ENCODE data around the gene VTN. TPM values are rescaled to one million over a fixed set of nuclear protein-coding genes. Genes with fewer than 3 reads are reported as not detected.
A peak's percentile ranks its signal among the peaks of the same experiment; 100 is the strongest.

VTN gene
- total RNA-seq, 1 donor from 2014 or later, result 1.3 TPM

- DNase-seq (no peak), ATAC-seq (no peak)
- Histone ChIP-seq H3K27ac (no peak overlapping the region), H3K36me3 (peaks cover 92% of the 10 kb centered on the region), H3K4me3 (no peak overlapping the region), H3K9me3 (no peaks in the 10 kb centered on the region), H3K4me1 (peaks cover 5% of the 10 kb centered on the region), H3K27me3 (ENCODE audit: low read depth) (no peaks in the 10 kb centered on the region)
- intact Hi-C loops (cut with DNase I), result no loop called here
- TF ChIP-seq, protein P1, sequence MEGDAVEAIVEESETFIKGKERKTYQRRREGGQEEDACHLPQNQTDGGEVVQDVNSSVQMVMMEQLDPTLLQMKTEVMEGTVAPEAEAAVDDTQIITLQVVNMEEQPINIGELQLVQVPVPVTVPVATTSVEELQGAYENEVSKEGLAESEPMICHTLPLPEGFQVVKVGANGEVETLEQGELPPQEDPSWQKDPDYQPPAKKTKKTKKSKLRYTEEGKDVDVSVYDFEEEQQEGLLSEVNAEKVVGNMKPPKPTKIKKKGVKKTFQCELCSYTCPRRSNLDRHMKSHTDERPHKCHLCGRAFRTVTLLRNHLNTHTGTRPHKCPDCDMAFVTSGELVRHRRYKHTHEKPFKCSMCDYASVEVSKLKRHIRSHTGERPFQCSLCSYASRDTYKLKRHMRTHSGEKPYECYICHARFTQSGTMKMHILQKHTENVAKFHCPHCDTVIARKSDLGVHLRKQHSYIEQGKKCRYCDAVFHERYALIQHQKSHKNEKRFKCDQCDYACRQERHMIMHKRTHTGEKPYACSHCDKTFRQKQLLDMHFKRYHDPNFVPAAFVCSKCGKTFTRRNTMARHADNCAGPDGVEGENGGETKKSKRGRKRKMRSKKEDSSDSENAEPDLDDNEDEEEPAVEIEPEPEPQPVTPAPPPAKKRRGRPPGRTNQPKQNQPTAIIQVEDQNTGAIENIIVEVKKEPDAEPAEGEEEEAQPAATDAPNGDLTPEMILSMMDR (IDR thresholded peaks at IDR 0.05), result no peak
Measured at GRCh38 chr17:28398280-28398981, 28.3 kb upstream of the VTN start.

DNA sequence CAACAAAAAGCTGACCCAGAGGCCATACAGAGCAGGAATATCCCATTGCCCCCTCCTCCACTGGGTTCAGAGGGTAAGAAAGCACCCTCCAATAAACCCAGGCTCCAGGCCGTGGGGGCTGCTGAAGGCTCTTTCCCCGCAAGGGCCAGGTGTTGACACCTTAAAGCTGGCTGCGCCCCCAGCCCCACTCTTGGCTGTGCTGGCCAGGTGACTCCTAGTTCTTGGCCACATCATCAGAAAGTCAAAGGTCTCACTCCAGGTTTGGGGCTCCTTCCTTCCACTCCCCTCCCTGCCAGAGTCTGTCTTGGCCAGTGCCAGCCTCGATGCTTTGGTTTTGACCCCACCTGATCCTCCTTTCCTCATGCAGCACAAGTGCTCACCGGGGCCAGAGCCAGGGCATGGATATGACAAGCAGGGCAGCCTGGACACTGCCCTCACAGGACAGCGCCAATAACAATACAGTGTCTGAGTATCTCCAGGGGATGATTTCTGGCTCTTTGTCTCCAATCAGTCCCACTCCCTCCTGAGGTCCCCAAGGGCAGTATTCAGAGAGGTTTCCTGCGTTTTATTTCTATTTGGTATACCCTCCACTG, 27.7 kb upstream of the VTN start:
- intact Hi-C loops (cut with DNase I), result no loop called here
- no peak for ATAC-seq
- Histone ChIP-seq H3K27me3 (ENCODE audit: low read depth) (no peaks in the 10 kb centered on the region), H3K4me1 (peaks cover 3% of the 10 kb centered on the region), H3K27ac (no peak overlapping the region), H3K9me3 (no peaks in the 10 kb centered on the region), H3K4me3 (no peak overlapping the region), H3K36me3 (peaks cover 94% of the 10 kb centered on the region)
- TF ChIP-seq, protein P1 (IDR thresholded peaks at IDR 0.05), result no peak
- DNase-seq, result no peak

DNA sequence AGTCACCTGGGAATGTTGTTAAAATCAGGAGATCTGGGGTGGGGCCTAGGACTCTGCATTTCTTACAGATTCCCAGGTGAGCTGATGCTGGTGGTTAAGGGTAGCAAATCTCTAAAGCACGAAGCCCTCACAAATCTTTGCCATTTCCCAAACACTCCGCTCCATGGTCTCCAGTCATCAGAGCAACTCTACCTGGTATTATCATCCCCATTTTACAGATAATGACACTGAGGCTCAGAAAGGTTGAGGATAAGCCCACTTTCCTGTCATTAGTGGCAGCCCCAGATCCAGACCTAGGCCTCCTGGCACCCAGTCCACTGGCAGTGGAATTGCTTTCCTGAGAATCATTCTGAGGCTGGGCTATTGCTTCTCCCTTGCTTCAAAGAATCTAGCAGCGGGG, 27.2 kb upstream of the VTN start:
- H3K4me3 ChIP-seq, result no peak overlapping the region
- ATAC-seq (no peak), DNase-seq (no peak)
- no peaks in the 10 kb centered on the region for H3K27me3 ChIP-seq (ENCODE audit: low read depth)
- no peaks in the 10 kb centered on the region for H3K4me1 ChIP-seq
- intact Hi-C loops (cut with DNase I), result no loop called here
- TF ChIP-seq, protein P1 (IDR thresholded peaks at IDR 0.05), result no peak
- no peak overlapping the region for H3K27ac ChIP-seq
- peaks cover 94% of the 10 kb centered on the region for H3K36me3 ChIP-seq
- H3K9me3 ChIP-seq, result no peaks in the 10 kb centered on the region

DNA sequence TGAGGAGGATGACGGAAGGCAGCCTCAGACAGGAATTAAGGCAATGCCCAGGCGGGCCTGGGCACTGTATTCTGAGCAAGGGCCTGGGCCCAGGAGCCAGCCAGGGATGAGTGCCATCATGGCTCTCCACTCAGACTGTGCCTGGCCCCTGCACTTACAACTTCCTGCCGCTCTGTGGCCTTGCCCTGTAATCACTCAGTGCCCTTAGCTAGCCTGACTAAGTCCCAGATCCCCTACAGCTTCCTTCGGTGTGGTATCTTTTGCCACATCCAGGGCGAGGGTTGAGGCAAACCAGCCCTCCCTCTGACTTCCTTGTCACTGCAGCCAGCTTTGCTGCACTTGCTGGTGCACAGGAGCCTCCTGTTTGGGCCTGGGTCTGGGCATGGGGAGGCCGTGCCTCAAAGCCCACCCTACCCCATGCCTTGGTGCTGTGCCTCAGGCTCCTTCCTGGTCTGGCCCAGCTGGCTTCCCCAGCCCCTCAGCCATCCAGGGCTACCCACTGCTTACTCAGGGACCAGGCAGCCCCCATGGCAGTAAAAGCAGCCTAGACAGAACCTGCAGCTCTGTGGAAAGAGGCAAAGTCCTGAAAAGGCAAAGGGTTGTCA, 26.6 kb upstream of the VTN start:
- DNase-seq (no peak), ATAC-seq (peak in 1 of 2 donors; percentile 19)
- Histone ChIP-seq H3K36me3 (peaks cover 94% of the 10 kb centered on the region), H3K4me3 (no peak overlapping the region), H3K27ac (no peak overlapping the region), H3K9me3 (no peaks in the 10 kb centered on the region), H3K27me3 (ENCODE audit: low read depth) (no peaks in the 10 kb centered on the region), H3K4me1 (no peaks in the 10 kb centered on the region)
- intact Hi-C loops (cut with DNase I), result no loop called here
- TF ChIP-seq, protein P1 (IDR thresholded peaks at IDR 0.05), result no peak

DNA sequence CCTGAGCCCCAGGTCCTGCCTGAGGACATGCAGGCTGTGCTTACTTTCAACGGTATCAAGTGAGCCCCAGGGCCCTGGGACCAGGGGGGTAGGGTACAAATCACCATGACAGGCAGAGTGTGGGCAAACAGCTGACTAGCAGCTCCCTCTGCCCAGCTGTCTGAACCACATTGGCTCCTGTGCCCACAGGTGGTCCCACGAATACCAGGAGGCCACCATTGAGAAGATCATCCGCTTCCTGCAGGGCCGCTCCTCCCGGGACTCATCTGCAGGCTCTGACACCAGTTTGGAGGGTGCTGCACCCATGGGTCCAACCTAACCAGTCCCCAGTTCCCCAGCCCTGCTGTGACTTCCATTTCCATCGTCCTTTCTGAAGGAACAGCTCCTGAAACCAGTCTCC, 25.9 kb upstream of the VTN start:
- TF ChIP-seq, protein P1 (IDR thresholded peaks at IDR 0.05), result no peak

More for the DNA sequence above, 25.9 kb upstream of the VTN start:
- no peak overlapping the region for H3K27ac ChIP-seq
- no peaks in the 10 kb centered on the region for H3K9me3 ChIP-seq
- ATAC-seq (no peak), DNase-seq (no peak)
- H3K36me3 ChIP-seq, result peaks cover 95% of the 10 kb centered on the region
- intact Hi-C loops (cut with DNase I), result no loop called here
- H3K27me3 ChIP-seq (ENCODE audit: low read depth), result no peaks in the 10 kb centered on the region
- H3K4me1 ChIP-seq, result no peaks in the 10 kb centered on the region
- H3K4me3 ChIP-seq, result no peak overlapping the region

Measured in lower lobe of right lung (tissue), 2 donors.